ENCODE measurements around the gene KRTAP21-2.
"Not testable (repeated sequence)": the region's sequence is repeated elsewhere in the genome, so short reads cannot be mapped to it uniquely, and the experiment has no call there.

The KRTAP21-2 gene

GRCh38 chr21:30747159-30747558, at the start of gene KRTAP21-2:
TSS of gene KRTAP21-2 (minus strand) at chr21:30747259. CDS start at chr21:30747202, 57 bp downstream.
- H3K4me3 ChIP-seq (ENCODE audit: low read length): no peak within 1 kb of the TSS
- TF ChIP-seq ZNF274 (IDR thresholded peaks at IDR 0.05; ENCODE audit: low read depth, low read length): no peak

GRCh38 chr21:30793581-30794314, 46.7 kb upstream of the KRTAP21-2 start:
- no peak for TF ChIP-seq ZNF274 (IDR thresholded peaks at IDR 0.05; ENCODE audit: low read depth, low read length)

GRCh38 chr21:30779249-30779648, 32.2 kb upstream of the KRTAP21-2 start:
- no peak for TF ChIP-seq ZNF274 (IDR thresholded peaks at IDR 0.05; ENCODE audit: low read depth, low read length)

More at GRCh38 chr21:30793581-30794314, 46.7 kb upstream of the KRTAP21-2 start:
- no peak overlapping the region for H3K4me3 ChIP-seq (ENCODE audit: low read length)

GRCh38 chr21:30769724-30770431, 22.8 kb upstream of the KRTAP21-2 start:
- H3K4me3 ChIP-seq (ENCODE audit: low read length): no peak overlapping the region
- no peak for TF ChIP-seq ZNF274 (IDR thresholded peaks at IDR 0.05; ENCODE audit: low read depth, low read length)

More at GRCh38 chr21:30779249-30779648, 32.2 kb upstream of the KRTAP21-2 start:
- H3K4me3 ChIP-seq (ENCODE audit: low read length): no peak overlapping the region

- no peak overlapping the region for H3K4me3 ChIP-seq (ENCODE audit: low read length)
- no peak for TF ChIP-seq ZNF274 (IDR thresholded peaks at IDR 0.05; ENCODE audit: low read depth, low read length)
Observed at GRCh38 chr21:30760776-30761175, 13.7 kb upstream of the KRTAP21-2 start.

- H3K4me3 ChIP-seq (ENCODE audit: low read length): no peak overlapping the region
- no peak for TF ChIP-seq ZNF274 (IDR thresholded peaks at IDR 0.05; ENCODE audit: low read depth, low read length)
Observed at GRCh38 chr21:30758306-30758705, 11.2 kb upstream of the KRTAP21-2 start.

- not testable (repeated sequence) for H3K4me3 ChIP-seq (ENCODE audit: low read length)
Observed at GRCh38 chr21:30755328-30755727, 8.3 kb upstream of the KRTAP21-2 start, which contains the start of gene KRTAP21-1. TSS of gene KRTAP21-1 (minus strand) at chr21:30755428. CDS start at chr21:30755378, 50 bp downstream.

- H3K4me3 ChIP-seq (ENCODE audit: low read length): no peak overlapping the region
- no peak for TF ChIP-seq ZNF274 (IDR thresholded peaks at IDR 0.05; ENCODE audit: low read depth, low read length)
Observed at GRCh38 chr21:30740462-30740861, 6.6 kb downstream of the KRTAP21-2 start.

- H3K4me3 ChIP-seq (ENCODE audit: low read length): no peak overlapping the region
- no peak for TF ChIP-seq ZNF274 (IDR thresholded peaks at IDR 0.05; ENCODE audit: low read depth, low read length)
Observed at GRCh38 chr21:30733026-30733425, 14.0 kb downstream of the KRTAP21-2 start.

- H3K4me3 ChIP-seq (ENCODE audit: low read length): no peak overlapping the region
- TF ChIP-seq ZNF274 (IDR thresholded peaks at IDR 0.05; ENCODE audit: low read depth, low read length): no peak
Observed at GRCh38 chr21:30726726-30727125, 20.3 kb downstream of the KRTAP21-2 start.

- H3K4me3 ChIP-seq (ENCODE audit: low read length): no peak overlapping the region
- TF ChIP-seq ZNF274 (IDR thresholded peaks at IDR 0.05; ENCODE audit: low read depth, low read length): no peak
Observed at GRCh38 chr21:30719401-30719800, 27.7 kb downstream of the KRTAP21-2 start.

- no peak for TF ChIP-seq ZNF274 (IDR thresholded peaks at IDR 0.05; ENCODE audit: low read depth, low read length)
- H3K4me3 ChIP-seq (ENCODE audit: low read length): no peak within 1 kb of the TSS
Observed at GRCh38 chr21:30718239-30718909, 28.7 kb downstream of the KRTAP21-2 start, which contains the start of gene KRTAP21-3. TSS of gene KRTAP21-3 (minus strand) at chr21:30718777. CDS start at chr21:30718759, 18 bp downstream.

- H3K4me3 ChIP-seq (ENCODE audit: low read length): no peak overlapping the region
- TF ChIP-seq ZNF274 (IDR thresholded peaks at IDR 0.05; ENCODE audit: low read depth, low read length): no peak
Observed at GRCh38 chr21:30717105-30717504, 30.0 kb downstream of the KRTAP21-2 start.

GRCh38 chr21:30714946-30715345, 32.1 kb downstream of the KRTAP21-2 start:
- no peak overlapping the region for H3K4me3 ChIP-seq (ENCODE audit: low read length)
- TF ChIP-seq ZNF274 (IDR thresholded peaks at IDR 0.05; ENCODE audit: low read depth, low read length): no peak
